ENCODE results near the gene ZNF598.
"Not testable (repeated sequence)": the region's sequence is repeated elsewhere in the genome, so short reads cannot be mapped to it uniquely, and the experiment has no call there.

ZNF598 gene

GRCh38 chr16:1961651-1962067 is 48.0 kb downstream of the ZNF598 start:
- no peak for DNase-seq (ENCODE audit: low spot score)
- no peak for TF ChIP-seq CTCF (IDR thresholded peaks at IDR 0.05; ENCODE audit: extremely low read depth, missing control alignments)

GRCh38 chr16:1960665-1961630 is 48.7 kb downstream of the ZNF598 start:
- TF ChIP-seq CTCF (IDR thresholded peaks at IDR 0.05; ENCODE audit: extremely low read depth, missing control alignments) = no peak
- no peak for DNase-seq (ENCODE audit: low spot score)

- TF ChIP-seq CTCF (IDR thresholded peaks at IDR 0.05; ENCODE audit: extremely low read depth, missing control alignments) = peak; percentile 85
Measured at GRCh38 chr16:1959269-1960039, 50.2 kb downstream of the ZNF598 start, which contains the start of gene NDUFB10. TSS of gene NDUFB10 (plus strand) at chr16:1959538. CDS start at chr16:1959625, 87 bp downstream.

GRCh38 chr16:1958715-1959268 is 50.8 kb downstream of the ZNF598 start:
- no peak for DNase-seq (ENCODE audit: low spot score)

More at GRCh38 chr16:1959269-1960039, 50.2 kb downstream of the ZNF598 start, which contains the start of gene NDUFB10:
- DNase-seq (ENCODE audit: low spot score) = peak; percentile 96

GRCh38 chr16:1958143-1958491 is 51.5 kb downstream of the ZNF598 start:
- not testable (repeated sequence) for DNase-seq (ENCODE audit: low spot score)

More at GRCh38 chr16:1958715-1959268, 50.8 kb downstream of the ZNF598 start:
- no peak for TF ChIP-seq CTCF (IDR thresholded peaks at IDR 0.05; ENCODE audit: extremely low read depth, missing control alignments)

- DNase-seq (ENCODE audit: low spot score) = not testable (repeated sequence)
Measured at GRCh38 chr16:1957434-1958142, 52.0 kb downstream of the ZNF598 start.

GRCh38 chr16:1953734-1954133 is 55.9 kb downstream of the ZNF598 start:
- TF ChIP-seq CTCF (IDR thresholded peaks at IDR 0.05; ENCODE audit: extremely low read depth, missing control alignments) = no peak
- no peak for DNase-seq (ENCODE audit: low spot score)
